Hepatocyte (in vitro differentiated cells): ENCODE data around the gene SPATA6L.

ENCODE experiments used
- CTCF ChIP-seq: fragments of 200-600 bp; sonication (generic); IDR thresholded peaks from 2 replicates; pipeline ENCODE4 v1.5.1; 2016; ENCODE audit warnings: antibody characterized with exemption, mild to moderate bottlenecking; ENCODE audit not compliant: poor library complexity
- EZH2phosphoT487 ChIP-seq: fragments of 200-600 bp; sonication (generic); IDR thresholded peaks from one replicate; pipeline ENCODE4 v1.6.1; 2018; ENCODE audit warnings: antibody characterized with exemption, mild to moderate bottlenecking, low read depth, moderate library complexity; ENCODE audit not compliant: unreplicated experiment, severe bottlenecking

DNA sequence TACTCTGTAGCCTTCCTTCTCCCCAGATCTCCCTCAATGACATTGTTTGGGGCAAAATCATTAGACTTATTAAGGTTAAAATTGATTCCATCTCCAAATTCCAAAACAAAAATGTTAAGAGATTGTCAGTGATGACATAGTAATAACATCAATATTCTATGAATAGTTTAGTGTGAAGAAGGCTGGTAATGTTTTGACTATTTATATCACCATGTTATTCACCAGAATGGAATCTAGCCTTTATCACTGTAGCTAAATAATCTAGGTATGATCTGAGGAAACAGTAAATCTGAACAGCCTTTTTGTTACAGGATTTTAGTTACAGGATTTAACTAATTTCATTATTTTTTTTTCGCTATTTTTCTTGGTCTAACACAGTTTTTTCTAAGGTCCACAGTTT lies 5.1 kb downstream of the SPATA6L start:
- TF ChIP-seq CTCF, result no peak
- TF ChIP-seq EZH2phosphoT487, result no peak
